DND-41 (cell line): Measurements from ENCODE around the gene PRKCA.

ENCODE experiments used
- ATAC-seq: fragments of 200-7000 bp; cut with Tn5 transposase; 3 replicates; pipeline ENCODE4 v1.9.1; 2021; ENCODE audit warnings: low read depth; ENCODE audit not compliant: insufficient read depth
- DNase-seq: peaks from one replicate; pipeline ENCODE4 v3.0.0-alpha.2; 2020
- H2AFZ ChIP-seq: 2 replicates; pipeline ENCODE4 v1.6.0; 2012; ENCODE audit warnings: low read depth, low read length
- H3K27ac ChIP-seq: 2 replicates; pipeline ENCODE4 v1.5.1; 2012; ENCODE audit warnings: low read length, inconsistent platforms
- H3K27me3 ChIP-seq: fragments of 200-600 bp; sonication (generic); 2 replicates; pipeline ENCODE4 v1.6.0; 2012; ENCODE audit warnings: low read length, mild to moderate bottlenecking, inconsistent platforms; ENCODE audit not compliant: insufficient read depth, poor library complexity
- H3K36me3 ChIP-seq: 2 replicates; pipeline ENCODE4 v1.5.1; 2012; ENCODE audit warnings: low read length, inconsistent platforms; ENCODE audit not compliant: insufficient read depth
- H3K4me1 ChIP-seq: 2 replicates; pipeline ENCODE4 v1.5.1; 2012; ENCODE audit warnings: mild to moderate bottlenecking, low read length; ENCODE audit not compliant: insufficient read depth
- H3K4me2 ChIP-seq: 2 replicates; pipeline ENCODE4 v1.6.0; 2012; ENCODE audit warnings: mild to moderate bottlenecking, moderate library complexity, low read length, inconsistent platforms; ENCODE audit not compliant: insufficient read depth
- H3K4me3 ChIP-seq, 2 experiments: fragments of 200-600 bp in 1 of 2; shearing (Covaris generic) in 1 of 2; 2 replicates each; pipeline ENCODE4 v1.5.1; 2012 to 2016; ENCODE audit warnings: inconsistent platforms in 2 of 2, low read length in 2 of 2, mild to moderate bottlenecking in 2 of 2, low read depth in 1 of 2, moderate library complexity in 1 of 2
- H3K79me2 ChIP-seq: 2 replicates; pipeline ENCODE4 v1.6.0; 2012; ENCODE audit warnings: low read length, inconsistent platforms; ENCODE audit not compliant: insufficient read depth
- H3K9ac ChIP-seq: 2 replicates; pipeline ENCODE4 v1.6.0; 2012; ENCODE audit warnings: low read depth, mild to moderate bottlenecking, inconsistent platforms, low read length, moderate library complexity
- H3K9me3 ChIP-seq: 2 replicates; pipeline ENCODE4 v1.5.1; 2012; ENCODE audit warnings: low read length, moderate library complexity, mild to moderate bottlenecking, inconsistent platforms; ENCODE audit not compliant: insufficient read depth, severe bottlenecking
- H4K20me1 ChIP-seq: 2 replicates; pipeline ENCODE4 v1.6.0; 2012; ENCODE audit warnings: low read length; ENCODE audit not compliant: insufficient read depth
- EZH2 ChIP-seq: IDR thresholded peaks from 3 replicates; pipeline ENCODE4 v1.6.1; 2012; ENCODE audit warnings: borderline replicate concordance, low read depth, mild to moderate bottlenecking, moderate library complexity, low read length, inconsistent platforms; ENCODE audit not compliant: severe bottlenecking
- TF ChIP-seq, protein P1 (sequence below): IDR thresholded peaks from 2 replicates; pipeline ENCODE4 v1.5.1; 2012; ENCODE audit warnings: borderline replicate concordance, low read length, moderate library complexity, mild to moderate bottlenecking; ENCODE audit not compliant: poor library complexity, severe bottlenecking; ENCODE audit errors: extremely low read depth

The PRKCA gene

DNA sequence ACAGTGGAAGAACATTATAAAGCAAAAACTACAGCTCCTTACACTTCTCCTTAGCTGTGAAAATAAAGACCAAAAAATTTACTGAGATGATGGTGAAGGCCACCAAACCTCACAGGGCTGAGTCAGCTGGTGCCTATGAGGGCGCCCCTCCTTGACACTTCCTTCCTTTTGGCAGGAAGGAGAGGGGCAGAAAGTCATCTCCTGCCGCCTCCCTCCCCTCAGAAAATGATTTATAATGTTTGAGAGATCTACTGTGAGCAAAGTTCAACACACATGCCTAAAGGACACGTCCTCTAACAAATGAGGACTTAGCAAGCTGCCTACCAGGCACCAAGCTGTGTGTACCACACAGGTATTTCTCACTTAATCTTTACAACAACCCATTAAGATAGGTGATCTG, 245.7 kb downstream of the PRKCA start:
- Histone ChIP-seq H3K79me2 (peaks cover 36% of the 10 kb centered on the region), H3K4me3 (no peak overlapping the region), H3K9me3 (peaks cover 8% of the 10 kb centered on the region), H3K4me1 (peaks cover 39% of the 10 kb centered on the region), H3K4me2 (no peak overlapping the region), H3K27me3 (no peaks in the 10 kb centered on the region), H4K20me1 (no peaks in the 10 kb centered on the region; the same call in 1 of the 2 replicates), H3K27ac (peak overlapping the region; percentile 43), H3K36me3 (no peaks in the 10 kb centered on the region), H2AFZ (no peak overlapping the region), H3K9ac (no peak overlapping the region)
- ATAC-seq (peak; percentile 78), DNase-seq (peak; percentile 60)
- TF ChIP-seq EZH2: no peak
- TF ChIP-seq, protein P1, sequence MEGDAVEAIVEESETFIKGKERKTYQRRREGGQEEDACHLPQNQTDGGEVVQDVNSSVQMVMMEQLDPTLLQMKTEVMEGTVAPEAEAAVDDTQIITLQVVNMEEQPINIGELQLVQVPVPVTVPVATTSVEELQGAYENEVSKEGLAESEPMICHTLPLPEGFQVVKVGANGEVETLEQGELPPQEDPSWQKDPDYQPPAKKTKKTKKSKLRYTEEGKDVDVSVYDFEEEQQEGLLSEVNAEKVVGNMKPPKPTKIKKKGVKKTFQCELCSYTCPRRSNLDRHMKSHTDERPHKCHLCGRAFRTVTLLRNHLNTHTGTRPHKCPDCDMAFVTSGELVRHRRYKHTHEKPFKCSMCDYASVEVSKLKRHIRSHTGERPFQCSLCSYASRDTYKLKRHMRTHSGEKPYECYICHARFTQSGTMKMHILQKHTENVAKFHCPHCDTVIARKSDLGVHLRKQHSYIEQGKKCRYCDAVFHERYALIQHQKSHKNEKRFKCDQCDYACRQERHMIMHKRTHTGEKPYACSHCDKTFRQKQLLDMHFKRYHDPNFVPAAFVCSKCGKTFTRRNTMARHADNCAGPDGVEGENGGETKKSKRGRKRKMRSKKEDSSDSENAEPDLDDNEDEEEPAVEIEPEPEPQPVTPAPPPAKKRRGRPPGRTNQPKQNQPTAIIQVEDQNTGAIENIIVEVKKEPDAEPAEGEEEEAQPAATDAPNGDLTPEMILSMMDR: no peak

DNA sequence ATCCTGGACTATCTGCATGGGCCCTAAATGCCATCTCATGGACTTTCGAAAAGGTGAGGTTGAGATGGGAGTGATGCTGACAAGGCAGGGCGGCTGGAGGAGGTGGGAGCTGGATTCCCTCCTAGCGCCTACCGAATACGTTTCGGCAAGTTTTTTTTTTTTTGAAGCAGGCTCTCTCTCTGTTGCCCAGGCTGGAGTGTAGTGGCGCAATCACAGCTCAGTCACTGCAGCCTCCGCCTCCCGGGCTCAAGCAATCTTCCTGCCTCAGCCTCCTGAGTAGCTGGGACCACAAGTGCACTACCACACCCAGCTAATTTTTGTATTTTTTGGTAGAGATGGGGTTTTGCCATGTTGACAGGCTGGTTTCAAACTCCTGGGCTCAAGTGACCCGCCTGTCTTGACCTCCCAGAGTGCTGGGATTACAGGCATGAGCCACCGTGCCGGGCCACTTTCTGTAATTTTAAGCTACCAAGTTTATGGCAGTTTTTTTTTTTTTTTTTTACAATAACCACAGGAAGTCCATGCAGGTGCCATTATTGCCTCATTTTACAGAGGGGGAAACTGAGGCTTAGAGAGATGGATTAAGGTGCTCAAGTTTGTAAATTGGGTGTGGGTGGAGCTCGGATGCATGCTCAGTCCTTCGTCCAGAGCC, 246.4 kb downstream of the PRKCA start:
- no peaks in the 10 kb centered on the region for H3K36me3 ChIP-seq
- no peak overlapping the region for H3K4me3 ChIP-seq
- H4K20me1 ChIP-seq: no peaks in the 10 kb centered on the region; the same call in 1 of the 2 replicates
- ATAC-seq (0 out of 3 replicates have a peak, but pooled peaks have one; percentile 6), DNase-seq (no peak)
- no peak overlapping the region for H3K4me2 ChIP-seq
- peaks cover 31% of the 10 kb centered on the region for H3K79me2 ChIP-seq
- no peak overlapping the region for H2AFZ ChIP-seq
- H3K27ac ChIP-seq: no peak overlapping the region
- no peak overlapping the region for H3K9ac ChIP-seq
- H3K4me1 ChIP-seq: peaks cover 33% of the 10 kb centered on the region
- H3K27me3 ChIP-seq: no peaks in the 10 kb centered on the region
- TF ChIP-seq, protein P1: no peak
- no peak for TF ChIP-seq EZH2
- H3K9me3 ChIP-seq: peaks cover 8% of the 10 kb centered on the region

DNA sequence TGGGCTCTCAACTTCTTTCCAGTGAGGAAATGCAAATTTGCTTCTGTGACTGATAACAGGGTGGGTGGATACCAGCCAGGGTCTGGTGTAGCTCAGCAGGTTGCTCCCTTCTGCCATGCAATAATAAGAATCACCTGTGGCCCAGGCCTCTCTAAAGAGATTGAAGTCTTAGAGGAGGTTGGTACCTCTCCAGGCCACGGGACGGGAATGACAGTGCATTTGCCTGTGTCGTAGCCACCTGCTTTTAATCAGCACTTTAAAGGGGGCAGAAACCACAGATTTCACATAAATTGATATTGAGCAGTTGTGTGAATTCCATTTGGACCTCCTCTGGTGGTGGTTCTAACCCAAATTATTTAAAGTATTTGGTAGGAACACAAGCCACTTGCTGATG, 246.9 kb downstream of the PRKCA start:
- Histone ChIP-seq H3K4me3 (no peak overlapping the region), H3K9ac (no peak overlapping the region), H3K27ac (no peak overlapping the region), H2AFZ (no peak overlapping the region), H3K27me3 (no peaks in the 10 kb centered on the region), H3K9me3 (peaks cover 8% of the 10 kb centered on the region), H3K4me1 (peaks cover 29% of the 10 kb centered on the region), H3K36me3 (no peaks in the 10 kb centered on the region), H3K4me2 (no peak overlapping the region), H4K20me1 (no peaks in the 10 kb centered on the region; the same call in 1 of the 2 replicates), H3K79me2 (peaks cover 26% of the 10 kb centered on the region)
- TF ChIP-seq, protein P1: no peak
- no peak for TF ChIP-seq EZH2
- ATAC-seq (no peak), DNase-seq (no peak)
